Activated T-helper 1 cell treated with anti-CD3 and anti-CD28 coated beads, Interleukin-12 subunit alpha, Interleukin-12 subunit beta, Interleukin-2, Interleukin-4 antibody, amounts not matched to agents 30 ng/mL and 10 ng/mL and 1 ng/mL, durations not matched to agents 14 hours and 24 hours and 36 hours (primary cell): Measurements from ENCODE around the gene KRTAP10-6. TPM values are rescaled to one million over a fixed set of nuclear protein-coding genes. Genes with fewer than 3 reads are reported as not detected.
A peak's percentile ranks its signal among the peaks of the same experiment; 100 is the strongest.
"Not testable (repeated sequence)": the region's sequence is repeated elsewhere in the genome, so short reads cannot be mapped to it uniquely, and the experiment has no call there.

ENCODE experiments used
- DNase-seq: peaks from one replicate; pipeline ENCODE4 v3.0.0; 2021; ENCODE audit warnings: low spot score
- H3K27ac Mint-ChIP-seq: one replicate; pipeline ENCODE4 v1.8.0; 2021; ENCODE audit warnings: mild to moderate bottlenecking, mixed read lengths
- H3K27me3 Mint-ChIP-seq: one replicate; pipeline ENCODE4 v1.8.0; 2022; ENCODE audit warnings: mild to moderate bottlenecking, moderate library complexity, mixed read lengths; ENCODE audit not compliant: insufficient read depth
- H3K36me3 Mint-ChIP-seq: one replicate; pipeline ENCODE4 v1.8.0; 2021; ENCODE audit warnings: low read depth, mixed read lengths
- H3K4me1 Mint-ChIP-seq: one replicate; pipeline ENCODE4 v1.8.0; 2021; ENCODE audit warnings: low read depth, mixed read lengths
- H3K4me3 Mint-ChIP-seq: one replicate; pipeline ENCODE4 v1.8.0; 2021; ENCODE audit warnings: mild to moderate bottlenecking, moderate library complexity, mixed read lengths
- H3K9me3 Mint-ChIP-seq: one replicate; pipeline ENCODE4 v1.8.0; 2021; ENCODE audit warnings: mixed read lengths
- intact Hi-C: fragments of 100-400 bp; cut with micrococcal nuclease; formaldehyde crosslinking; loops from one replicate; pipeline ENCODE4 v1.15.1; 2024
- total RNA-seq: library from RNA; stranded (reverse); gene quantifications from 2 replicates; pipeline ENCODE4 v1.2.3, GENCODE V29; 2022

Gene KRTAP10-6
- total RNA-seq, 1 donor from 2014 or later: not detected

DNA sequence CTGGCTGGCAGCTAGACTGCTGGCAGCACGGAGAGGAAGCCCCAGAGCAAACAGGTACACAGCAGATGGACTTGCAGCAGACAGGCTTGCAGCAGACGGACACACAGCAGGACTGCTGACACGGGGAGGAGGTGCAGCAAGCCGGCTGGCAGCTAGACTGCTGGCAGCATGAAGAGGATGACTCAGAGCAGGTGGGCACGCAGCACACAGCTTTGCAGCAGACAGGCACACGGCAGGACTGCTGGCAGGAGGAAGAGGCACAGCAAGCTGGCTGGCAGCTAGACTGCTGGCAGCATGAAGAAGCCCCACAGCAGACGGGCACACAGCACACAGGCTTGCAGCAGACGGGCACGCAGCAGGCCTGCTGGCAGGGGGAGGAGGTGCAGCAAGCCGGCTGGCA, 41.5 kb downstream of the KRTAP10-6 start:
- Mint-ChIP-seq H3K36me3 (peaks cover 10% of the 10 kb centered on the region), H3K4me1 (peaks cover 11% of the 10 kb centered on the region), H3K4me3 (no peak overlapping the region), H3K27me3 (peaks cover 3% of the 10 kb centered on the region), H3K27ac (no peak overlapping the region), H3K9me3 (peaks cover 19% of the 10 kb centered on the region)
- intact Hi-C loops: no loop called here
- DNase-seq: no peak

DNA sequence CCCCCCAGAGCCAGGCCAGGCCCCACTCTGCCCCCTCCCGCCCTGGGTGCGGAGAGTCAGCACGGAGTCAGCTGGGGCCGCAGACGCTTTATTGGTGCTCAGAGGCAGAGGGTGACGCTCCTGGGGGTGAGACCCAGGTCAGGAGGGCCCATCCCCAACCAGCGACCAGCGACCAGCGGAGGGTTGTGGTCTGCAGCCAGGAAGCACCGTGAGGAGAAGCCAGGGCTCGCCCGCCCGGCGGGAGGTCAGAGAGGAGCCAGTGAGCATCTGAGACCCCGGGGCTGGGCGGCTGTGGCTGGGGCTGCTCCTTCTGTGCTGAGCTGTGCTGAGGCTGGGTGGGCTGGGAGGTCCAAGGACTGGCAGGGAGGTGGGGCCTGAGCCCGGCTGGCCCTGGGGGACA, 42.0 kb downstream of the KRTAP10-6 start:
- H3K27me3 Mint-ChIP-seq, DNase-seq, H3K27ac Mint-ChIP-seq, H3K4me3 Mint-ChIP-seq, intact Hi-C loops: not testable (repeated sequence)
- Mint-ChIP-seq H3K36me3 (peaks cover 10% of the 10 kb centered on the region), H3K9me3 (peaks cover 25% of the 10 kb centered on the region), H3K4me1 (peaks cover 11% of the 10 kb centered on the region)

GRCh38 chr21:44549525-44550211, 42.6 kb downstream of the KRTAP10-6 start:
- Mint-ChIP-seq H3K27ac (no peak overlapping the region), H3K4me1 (peaks cover 11% of the 10 kb centered on the region), H3K4me3 (no peak overlapping the region), H3K36me3 (peaks cover 10% of the 10 kb centered on the region), H3K9me3 (peaks cover 25% of the 10 kb centered on the region), H3K27me3 (no peaks in the 10 kb centered on the region)
- no peak for DNase-seq
- intact Hi-C loops: no loop called here

GRCh38 chr21:44548922-44549321, 43.4 kb downstream of the KRTAP10-6 start:
- Mint-ChIP-seq H3K27ac (no peak overlapping the region), H3K36me3 (peaks cover 10% of the 10 kb centered on the region), H3K9me3 (peaks cover 25% of the 10 kb centered on the region), H3K27me3 (no peaks in the 10 kb centered on the region), H3K4me1 (peaks cover 11% of the 10 kb centered on the region), H3K4me3 (no peak overlapping the region)
- intact Hi-C loops: no loop called here
- DNase-seq: no peak

DNA sequence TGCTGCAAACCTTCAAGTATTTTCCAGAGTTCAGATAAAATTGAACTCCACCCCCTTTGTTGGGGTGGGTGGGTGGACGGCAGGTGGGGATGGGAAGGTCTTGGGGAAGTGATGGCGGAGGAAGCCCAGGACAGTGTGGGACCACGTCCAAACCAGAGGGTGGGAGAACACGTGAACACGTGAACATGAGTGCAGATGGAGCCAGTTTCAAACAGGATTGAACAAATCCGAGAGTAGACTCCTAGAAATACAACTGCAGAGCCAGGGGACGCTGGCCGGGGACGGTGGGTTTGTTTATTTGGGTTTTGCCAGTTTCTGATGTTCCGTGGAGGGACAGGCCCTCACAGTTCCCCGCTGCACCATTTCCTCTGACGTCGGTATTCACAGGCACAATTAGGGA, 43.9 kb downstream of the KRTAP10-6 start:
- Mint-ChIP-seq H3K4me1 (peaks cover 11% of the 10 kb centered on the region), H3K27ac (no peak overlapping the region), H3K27me3 (no peaks in the 10 kb centered on the region), H3K9me3 (peaks cover 25% of the 10 kb centered on the region), H3K36me3 (peaks cover 10% of the 10 kb centered on the region), H3K4me3 (peak overlapping the region; percentile 16)
- intact Hi-C loops: no loop called here
- DNase-seq: no peak

DNA sequence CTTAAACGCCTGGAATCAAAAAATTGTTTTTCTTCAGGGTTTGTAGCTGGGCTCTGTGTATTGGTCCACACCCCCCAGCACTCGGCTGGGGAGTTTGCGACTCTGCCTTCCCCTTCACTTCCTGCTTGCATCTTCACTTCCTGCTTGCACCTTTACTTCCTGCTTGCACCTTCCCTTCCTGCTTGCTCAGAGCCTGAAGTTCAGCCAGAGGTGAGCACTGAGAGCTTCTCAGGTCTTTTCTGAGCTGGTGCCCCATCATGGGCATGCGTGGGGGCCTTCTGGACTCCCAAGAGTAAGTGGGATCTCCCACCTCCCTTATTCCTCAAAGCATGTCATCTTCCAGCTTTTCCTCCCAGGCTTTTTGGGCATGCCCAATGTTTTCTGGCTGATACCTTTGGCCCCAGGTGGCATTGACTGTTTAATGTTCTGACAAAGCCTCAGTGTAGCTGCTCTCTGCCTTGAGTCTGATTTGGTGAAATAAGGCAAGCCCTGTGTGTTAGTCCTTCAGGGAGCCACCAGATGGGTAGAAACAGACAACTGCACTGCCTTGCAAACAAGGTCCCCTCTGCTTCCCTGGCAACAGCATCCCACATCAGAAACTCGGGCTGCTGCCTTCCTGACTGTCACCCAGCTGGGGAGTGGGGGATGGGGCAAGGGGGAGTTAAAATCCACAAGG, 44.5 kb downstream of the KRTAP10-6 start:
- no peak for DNase-seq
- intact Hi-C loops: no loop called here

GRCh38 chr21:44544566-44544965, 47.7 kb downstream of the KRTAP10-6 start:
- H3K9me3 Mint-ChIP-seq: peaks cover 25% of the 10 kb centered on the region
- H3K4me1 Mint-ChIP-seq: peaks cover 11% of the 10 kb centered on the region
- H3K27me3 Mint-ChIP-seq: peaks cover 2% of the 10 kb centered on the region
- no peak overlapping the region for H3K4me3 Mint-ChIP-seq
- peaks cover 10% of the 10 kb centered on the region for H3K36me3 Mint-ChIP-seq
- H3K27ac Mint-ChIP-seq: no peak overlapping the region
- intact Hi-C loops: no loop called here
- no peak for DNase-seq

More for the DNA sequence above, 44.5 kb downstream of the KRTAP10-6 start:
- H3K27ac Mint-ChIP-seq: peak overlapping the region; percentile 70
- peaks cover 11% of the 10 kb centered on the region for H3K4me1 Mint-ChIP-seq
- H3K36me3 Mint-ChIP-seq: peaks cover 10% of the 10 kb centered on the region
- H3K27me3 Mint-ChIP-seq: no peaks in the 10 kb centered on the region
- H3K4me3 Mint-ChIP-seq: peak overlapping the region; percentile 61
- peaks cover 25% of the 10 kb centered on the region for H3K9me3 Mint-ChIP-seq

DNA sequence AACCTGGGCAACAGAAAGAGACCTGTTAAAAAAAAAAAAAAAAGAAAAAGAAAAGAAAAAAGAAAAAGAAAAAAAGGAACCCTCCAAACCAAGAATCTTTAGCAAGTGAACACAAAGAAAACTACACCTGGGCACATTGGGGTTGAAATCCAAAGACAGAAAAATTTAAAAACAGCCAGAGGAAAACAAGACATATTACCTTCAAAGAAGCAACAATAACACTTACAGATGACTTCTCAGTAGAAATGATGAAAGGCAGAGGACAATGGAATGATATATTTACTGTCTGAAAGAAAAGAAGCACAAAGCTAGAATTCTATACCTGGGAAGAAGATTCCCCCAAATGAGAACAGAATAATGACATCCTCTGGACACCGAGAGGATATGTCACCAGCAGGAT, 49.6 kb downstream of the KRTAP10-6 start:
- Mint-ChIP-seq H3K27ac (no peak overlapping the region), H3K36me3 (peaks cover 10% of the 10 kb centered on the region)
- intact Hi-C loops: no loop called here

More for the DNA sequence above, 49.6 kb downstream of the KRTAP10-6 start:
- Mint-ChIP-seq H3K9me3 (peaks cover 24% of the 10 kb centered on the region), H3K27me3 (peaks cover 5% of the 10 kb centered on the region), H3K4me1 (peaks cover 9% of the 10 kb centered on the region), H3K4me3 (no peak overlapping the region)
- DNase-seq: no peak

Other genes with a start within 250 kb of the KRTAP10-6 start
- 11.6 and 15.2 TPM in 2 replicates for gene TRPM2, start 238.9 kb downstream of the KRTAP10-6 start, total RNA-seq
- gene LRRC3, start 137.0 kb downstream of the KRTAP10-6 start, total RNA-seq: 1.8 and 1.9 TPM in 2 replicates
- not detected in 2 replicates for gene KRTAP10-1, start 52.3 kb downstream of the KRTAP10-6 start, total RNA-seq
- not detected in 2 replicates for gene KRTAP10-2, start 41.0 kb downstream of the KRTAP10-6 start, total RNA-seq
- not detected in 2 replicates for gene KRTAP10-3, start 33.7 kb downstream of the KRTAP10-6 start, total RNA-seq
- not detected in 2 replicates for gene KRTAP10-4, start 18.8 kb downstream of the KRTAP10-6 start, total RNA-seq
- gene KRTAP10-5, start 11.9 kb downstream of the KRTAP10-6 start, total RNA-seq: not detected in 2 replicates
- gene KRTAP10-7, start 8.1 kb upstream of the KRTAP10-6 start, total RNA-seq: not detected in 2 replicates
- gene KRTAP10-8, start 19.6 kb upstream of the KRTAP10-6 start, total RNA-seq: not detected in 2 replicates
- gene KRTAP10-9, start 34.6 kb upstream of the KRTAP10-6 start, total RNA-seq: not detected in 2 replicates
- not detected in 2 replicates for gene KRTAP10-10, start 44.9 kb upstream of the KRTAP10-6 start, total RNA-seq
- not detected in 2 replicates for gene KRTAP10-11, start 53.9 kb upstream of the KRTAP10-6 start, total RNA-seq
- gene KRTAP12-4, start 62.2 kb upstream of the KRTAP10-6 start, total RNA-seq: not detected in 2 replicates
- not detected in 2 replicates for gene KRTAP12-3, start 65.4 kb upstream of the KRTAP10-6 start, total RNA-seq
- gene KRTAP12-2, start 74.4 kb upstream of the KRTAP10-6 start, total RNA-seq: not detected in 2 replicates
- not detected in 2 replicates for gene KRTAP12-1, start 89.7 kb upstream of the KRTAP10-6 start, total RNA-seq
- gene KRTAP10-12, start 104.7 kb upstream of the KRTAP10-6 start, total RNA-seq: not detected in 2 replicates
- not detected in 2 replicates for gene TSPEAR, start 119.1 kb upstream of the KRTAP10-6 start, total RNA-seq
- 137 and 151 TPM in 2 replicates for gene UBE2G2, start 209.3 kb upstream of the KRTAP10-6 start, total RNA-seq
- 86.9 and 88.6 TPM in 2 replicates for gene SUMO3, start 225.6 kb upstream of the KRTAP10-6 start, total RNA-seq